ENCODE data around the gene ITPR1. TPM values are rescaled to one million over a fixed set of nuclear protein-coding genes. Genes with fewer than 3 reads are reported as not detected.

ITPR1 gene
- polyA plus RNA-seq, 1 of the 3 experiments (the other 2 are of a cell fraction) = 5.9 TPM

DNA sequence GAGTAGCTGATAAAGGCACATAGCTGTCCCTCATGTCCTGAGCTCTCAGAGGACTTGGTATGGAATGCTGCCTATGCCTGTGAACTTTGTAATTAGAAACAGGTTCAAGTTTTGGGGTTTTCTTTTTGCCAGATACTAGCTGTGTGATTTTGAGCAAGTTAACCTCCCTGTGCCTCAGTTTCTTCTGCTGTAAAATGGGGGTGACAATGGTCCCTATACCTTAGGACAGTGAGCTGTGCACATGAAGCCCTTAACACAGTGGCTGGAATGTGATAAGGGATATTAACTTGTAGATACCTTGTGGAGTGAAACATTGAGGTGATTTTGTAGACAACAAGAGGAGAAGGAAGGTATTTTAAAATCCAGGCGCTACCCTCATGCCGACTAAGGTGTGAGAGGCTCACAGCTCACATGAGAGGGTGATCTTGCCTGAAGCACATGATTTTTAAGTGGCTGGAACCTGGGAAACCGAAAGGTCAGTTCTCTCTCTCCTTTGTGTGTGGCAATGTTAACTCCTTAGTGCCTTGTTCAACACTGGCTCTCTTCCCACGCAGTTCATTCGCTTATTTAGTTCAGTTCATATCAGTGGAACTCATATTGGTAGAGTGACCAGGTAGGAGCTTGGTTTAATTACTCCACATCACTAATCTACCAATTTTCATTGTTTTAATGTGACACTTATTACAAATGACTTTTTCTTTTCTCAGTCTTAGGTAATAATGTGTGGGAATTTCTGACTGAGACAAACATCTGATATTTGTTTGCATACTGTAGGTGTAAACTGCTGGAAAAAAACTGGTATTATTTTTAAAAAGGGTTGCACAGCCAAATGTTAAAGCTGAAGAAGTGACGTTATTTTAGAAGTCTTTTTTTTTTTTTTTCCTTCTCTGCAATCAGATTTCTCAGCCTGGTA, 236.2 kb downstream of the ITPR1 start:
- H3K4me1 ChIP-seq (ENCODE audit: control insufficient read depth in 1 of 2, insufficient read depth in 2 of 2, low read depth in 1 of 2, low read length in 1 of 2) = peaks cover 0 to 14% of the 10 kb centered on the region in 2 experiments; a peak in 2 of 4 replicates
- no peaks in the 10 kb centered on the region for H3K9me2 ChIP-seq
- TF ChIP-seq EZH2phosphoT487 (IDR thresholded peaks at IDR 0.05; ENCODE audit: borderline replicate concordance, low read depth) = no peak
- TF ChIP-seq CHD2 (IDR thresholded peaks at IDR 0.05; ENCODE audit: low read length, partially characterized antibody) = no peak
- no peak for TF ChIP-seq FOXM1 (IDR thresholded peaks at IDR 0.05; ENCODE audit: low read depth)
- no peak for TF ChIP-seq FOXJ3 (CRISPR knock-in tag; IDR thresholded peaks at IDR 0.05)
- TF ChIP-seq, protein P1, sequence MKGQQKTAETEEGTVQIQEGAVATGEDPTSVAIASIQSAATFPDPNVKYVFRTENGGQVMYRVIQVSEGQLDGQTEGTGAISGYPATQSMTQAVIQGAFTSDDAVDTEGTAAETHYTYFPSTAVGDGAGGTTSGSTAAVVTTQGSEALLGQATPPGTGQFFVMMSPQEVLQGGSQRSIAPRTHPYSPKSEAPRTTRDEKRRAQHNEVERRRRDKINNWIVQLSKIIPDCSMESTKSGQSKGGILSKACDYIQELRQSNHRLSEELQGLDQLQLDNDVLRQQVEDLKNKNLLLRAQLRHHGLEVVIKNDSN (IDR thresholded peaks at IDR 0.05; ENCODE audit: borderline replicate concordance, low read depth) = no peak
- TF ChIP-seq, protein P2, sequence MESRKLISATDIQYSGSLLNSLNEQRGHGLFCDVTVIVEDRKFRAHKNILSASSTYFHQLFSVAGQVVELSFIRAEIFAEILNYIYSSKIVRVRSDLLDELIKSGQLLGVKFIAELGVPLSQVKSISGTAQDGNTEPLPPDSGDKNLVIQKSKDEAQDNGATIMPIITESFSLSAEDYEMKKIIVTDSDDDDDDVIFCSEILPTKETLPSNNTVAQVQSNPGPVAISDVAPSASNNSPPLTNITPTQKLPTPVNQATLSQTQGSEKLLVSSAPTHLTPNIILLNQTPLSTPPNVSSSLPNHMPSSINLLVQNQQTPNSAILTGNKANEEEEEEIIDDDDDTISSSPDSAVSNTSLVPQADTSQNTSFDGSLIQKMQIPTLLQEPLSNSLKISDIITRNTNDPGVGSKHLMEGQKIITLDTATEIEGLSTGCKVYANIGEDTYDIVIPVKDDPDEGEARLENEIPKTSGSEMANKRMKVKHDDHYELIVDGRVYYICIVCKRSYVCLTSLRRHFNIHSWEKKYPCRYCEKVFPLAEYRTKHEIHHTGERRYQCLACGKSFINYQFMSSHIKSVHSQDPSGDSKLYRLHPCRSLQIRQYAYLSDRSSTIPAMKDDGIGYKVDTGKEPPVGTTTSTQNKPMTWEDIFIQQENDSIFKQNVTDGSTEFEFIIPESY (IDR thresholded peaks at IDR 0.05; ENCODE audit: borderline replicate concordance, low read depth) = no peak
- no peak for TF ChIP-seq CTCF (IDR thresholded peaks at IDR 0.05)
- TF ChIP-seq MXI1 (IDR thresholded peaks at IDR 0.05; ENCODE audit: low read depth, low read length) = no peak
- no peak for TF ChIP-seq ELF1 (IDR thresholded peaks at IDR 0.05)
- no peak for TF ChIP-seq USF2 (IDR thresholded peaks at IDR 0.05; ENCODE audit: borderline replicate concordance, low read depth, low read length)
- TF ChIP-seq FOSL2 (IDR thresholded peaks at IDR 0.05; ENCODE audit: borderline replicate concordance, low read depth) = no peak
- no peak for TF ChIP-seq POLR2AphosphoS5 (IDR thresholded peaks at IDR 0.05; ENCODE audit: low read depth, low read length)
- H3K9ac ChIP-seq = no peak overlapping the region
- 96% methylated on average over 6 of the region's 6 CpGs for WGBS (ENCODE audit: low lambda C conversion rate)
- POLR2A ChIA-PET = no interaction called here
- H3K4me3 ChIP-seq (ENCODE audit: low read depth in 2 of 2, low read length in 1 of 2) = no peak overlapping the region
- H3K79me2 ChIP-seq (ENCODE audit: insufficient read depth) = no peaks in the 10 kb centered on the region
- CTCF ChIA-PET = interaction anchor here (1.0 to 1.9 kb wide), 6 partner anchors 9 to 328 kb away, joined by 3 to 10 read pairs (median 4); no protein-coding TSS in a partner anchor
- no peak overlapping the region for H3K4me2 ChIP-seq
- no peaks in the 10 kb centered on the region for H3F3A ChIP-seq (replicated peaks; ENCODE audit: insufficient read depth)
- no peak overlapping the region for H3K27ac ChIP-seq (ENCODE audit: low read depth in 2 of 2, low read length in 1 of 2)
- peaks cover 0 to 4% of the 10 kb centered on the region in 2 experiments for H3K36me3 ChIP-seq (replicated peaks in 1 of 2; ENCODE audit: control insufficient read depth in 1 of 2, insufficient read depth in 2 of 2, low read length in 1 of 2)
- DNase-seq = no peak
- H2AFZ ChIP-seq (ENCODE audit: low read depth) = no peak overlapping the region
- no peaks in the 10 kb centered on the region for H4K20me1 ChIP-seq (ENCODE audit: insufficient read depth)
- no peaks in the 10 kb centered on the region for H3K9me3 ChIP-seq
- H3K27me3 ChIP-seq (ENCODE audit: insufficient read depth) = no peaks in the 10 kb centered on the region

Data from SK-N-SH (cell line).